GM12878 (cell line): ENCODE data around the gene SNAPC2. TPM values are rescaled to one million over a fixed set of nuclear protein-coding genes. Genes with fewer than 3 reads are reported as not detected.

Experiments
- ATAC-seq: fragments of 200-7000 bp; cut with Tn5 transposase; 3 replicates; pipeline ENCODE4 v1.9.1; 2020; ENCODE audit warnings: mild to moderate bottlenecking, moderate library complexity
- BruUV-seq: library from RNA; stranded (reverse); fragments of 400-500 nt; replicated peaks from 2 replicates; lab custom pipeline; 2021; lab: Mats Ljungman, UMichigan
- CTCF ChIA-PET: fragments of 300-600 bp; sonication (Branson Sonifier 250); formaldehyde crosslinking; extraction: SDS; loops from one replicate; lab custom pipeline; 2021; ENCODE audit warnings: inconsistent platforms; lab: Yijun Ruan, JAX
- POLR2A ChIA-PET: fragments of 350-600 bp; formaldehyde crosslinking; extraction: SDS; loops from one replicate; lab custom pipeline; 2021; ENCODE audit warnings: inconsistent platforms; lab: Charles Lee
- RAD21 ChIA-PET: fragments of 300-600 bp; sonication (Branson Sonifier 250); formaldehyde crosslinking; loops from one replicate; lab custom pipeline; 2023; ENCODE audit warnings: antibody characterized with exemption; ENCODE audit not compliant: unreplicated experiment; lab: Charles Lee
- SMC1A ChIA-PET: fragments of 300-600 bp; sonication (Branson Sonifier 250); formaldehyde crosslinking; loops from one replicate; lab custom pipeline; 2023; ENCODE audit not compliant: unreplicated experiment, uncharacterized antibody; lab: Charles Lee
- DNase-seq: peaks from one replicate; pipeline ENCODE4 v3.0.0-alpha.2; 2011; ENCODE audit warnings: low read depth, low spot score
- FAIRE-seq: peaks from 3 replicates; lab custom pipeline; 2011; peaks lifted over from hg19 to GRCh38; lab: Jason Lieb, UNC
- H2AFZ ChIP-seq: 2 replicates; pipeline ENCODE4 v1.6.0; 2011; ENCODE audit warnings: low read depth, low read length, control low read depth; ENCODE audit not compliant: control insufficient read depth
- H3K27ac ChIP-seq: 2 replicates; pipeline ENCODE4 v1.5.1; 2011; ENCODE audit warnings: control low read depth; ENCODE audit not compliant: control insufficient read depth, insufficient read depth
- H3K27me3 ChIP-seq, 2 experiments: replicated peaks in 1 of 2; 2 replicates each; pipeline versions ENCODE4 v1.6.0 to v1.6.1; 2011; ENCODE audit warnings: low read length in 1 of 2; ENCODE audit not compliant: control insufficient read depth in 2 of 2, insufficient read depth in 2 of 2
- H3K36me3 ChIP-seq, 2 experiments: 2 replicates each; pipeline ENCODE4 v1.5.1; 2011; ENCODE audit warnings: low read length in 1 of 2; ENCODE audit not compliant: control insufficient read depth in 2 of 2, insufficient read depth in 2 of 2
- H3K4me1 ChIP-seq: 2 replicates; pipeline ENCODE4 v1.6.1; 2011; ENCODE audit warnings: mild to moderate bottlenecking, low read length, moderate library complexity, mixed read lengths; ENCODE audit not compliant: control insufficient read depth, insufficient read depth
- H3K4me2 ChIP-seq: 2 replicates; pipeline ENCODE4 v1.6.0; 2011; ENCODE audit warnings: control low read depth; ENCODE audit not compliant: control insufficient read depth, insufficient read depth
- H3K4me3 ChIP-seq: fragments of 200-600 bp; sonication (generic); 2 replicates; pipeline ENCODE4 v1.5.1; 2016
- H3K79me2 ChIP-seq: 2 replicates; pipeline ENCODE4 v1.6.0; 2011; ENCODE audit warnings: low read length; ENCODE audit not compliant: control insufficient read depth, insufficient read depth
- H3K9ac ChIP-seq: 2 replicates; pipeline ENCODE4 v1.8.0; 2011; ENCODE audit warnings: low read length, control low read depth, mixed read lengths; ENCODE audit not compliant: control insufficient read depth, insufficient read depth
- H3K9me3 ChIP-seq: replicated peaks from 3 replicates; pipeline ENCODE4 v1.5.1; 2011; ENCODE audit warnings: mild to moderate bottlenecking, low read length; ENCODE audit not compliant: control insufficient read depth, insufficient read depth
- H4K20me1 ChIP-seq: 2 replicates; pipeline ENCODE4 v1.6.0; 2011; ENCODE audit not compliant: control insufficient read depth, insufficient read depth
- CHD1 ChIP-seq: IDR thresholded peaks from 2 replicates; pipeline ENCODE4 v1.6.1; 2012; ENCODE audit warnings: low read depth, low read length, improper control_type of control experiment
- GABPA ChIP-seq: IDR thresholded peaks from 2 replicates; pipeline ENCODE4 v1.6.1; 2014; ENCODE audit warnings: antibody characterized with exemption, low read depth, mild to moderate bottlenecking, inconsistent platforms
- HDAC2 ChIP-seq: fragments of 200-600 bp; sonication (generic); IDR thresholded peaks from 2 replicates; pipeline ENCODE4 v1.6.1; 2017
- NFXL1 ChIP-seq: fragments of 450-650 bp; IDR thresholded peaks from 2 replicates; pipeline ENCODE4 v1.6.1; 2017; ENCODE audit warnings: antibody characterized with exemption, mild to moderate bottlenecking, borderline replicate concordance
- REST ChIP-seq: IDR thresholded peaks from 2 replicates; pipeline ENCODE4 v1.6.1; 2012; ENCODE audit warnings: mild to moderate bottlenecking, low read depth, low read length
- RUNX3 ChIP-seq: IDR thresholded peaks from 2 replicates; pipeline ENCODE4 v1.6.1; 2012; ENCODE audit warnings: low read length, inconsistent platforms
- SMAD1 ChIP-seq: fragments of 450-650 bp; IDR thresholded peaks from 2 replicates; pipeline ENCODE4 v1.6.1; 2018; ENCODE audit warnings: mild to moderate bottlenecking, low read depth; ENCODE audit not compliant: partially characterized antibody
- SUPT20H ChIP-seq: IDR thresholded peaks from 2 replicates; pipeline ENCODE4 v1.6.1; 2011; ENCODE audit warnings: low read depth, mild to moderate bottlenecking, low read length, moderate library complexity, borderline replicate concordance; ENCODE audit not compliant: control insufficient read depth
- ZNF274 ChIP-seq: IDR thresholded peaks from one replicate; pipeline ENCODE4 v1.8.0; 2011; ENCODE audit not compliant: insufficient read length, insufficient read depth
- WGBS: methylation state at CpG from one replicate; pipeline ENCODE4 v1.1.6; 2016; ENCODE audit warnings: low lambda C conversion rate; ENCODE audit not compliant: insufficient replicate concordance, insufficient coverage; ENCODE audit errors: missing lambda C conversion rate; 5-methylcytosine and 5-hydroxymethylcytosine counted together
- in situ Hi-C: fragments of 300-500 bp; cut with MboI; formaldehyde crosslinking; loops from 9 replicates; pipeline ENCODE4 v1.14.3; 2018; ENCODE audit warnings: mixed read lengths
- intact Hi-C: fragments of 100-400 bp; cut with micrococcal nuclease; formaldehyde crosslinking; loops from one replicate; pipeline ENCODE4 v1.14.2; 2022; ENCODE audit not compliant: unreplicated experiment
- polyA plus RNA-seq, 11 experiments: library from polyadenylated mRNA; depleted of rRNA in 4 of 11; unstranded in 6 of 11; stranded (reverse) in 5 of 11; fragments of >200 nt; fragmentation: Nextera tagmentation in 4 of 11; fragmentation: Illumina TruSeq in 1 of 11; extraction: Ambion mirVana in 4 of 11; extraction: Trizol in 1 of 11; gene quantifications; 1 replicate in 1 of 11; 2 replicates in 10 of 11; pipeline versions ENCODE4 v1.2.1 to v1.2.3, GENCODE V29; 2011 to 2016; ENCODE audit warnings: inconsistent platforms in 2 of 11, missing spikeins in 2 of 11, low read depth in 1 of 11
- total RNA-seq, 4 experiments: library from RNA; depleted of rRNA in 3 of 4; stranded (reverse); fragments of >200 nt in 3 of 4; fragmentation: Illumina TruSeq in 1 of 4; extraction: Trizol in 1 of 4; gene quantifications; 2 replicates each; pipeline versions ENCODE4 v1.2.1 to v1.2.3, GENCODE V29; 2013 to 2021
- TF ChIP-seq, protein P1 (sequence below): IDR thresholded peaks from 2 replicates; pipeline ENCODE4 v1.6.1; 2012; ENCODE audit warnings: low read depth, low read length, improper control_type of control experiment
- TF ChIP-seq, protein P2 (sequence below): IDR thresholded peaks from 2 replicates; pipeline ENCODE4 v1.6.1; 2011; ENCODE audit warnings: mild to moderate bottlenecking, low read depth, low read length, moderate library complexity; ENCODE audit not compliant: insufficient replicate concordance

SNAPC2 gene
- total and polyA plus RNA-seq, 10 of the 15 experiments (the other 5 are each of a cell fraction or from before 2014, with no cell fraction given) = 0.19 to 20.8 (median 12.6) TPM

DNA sequence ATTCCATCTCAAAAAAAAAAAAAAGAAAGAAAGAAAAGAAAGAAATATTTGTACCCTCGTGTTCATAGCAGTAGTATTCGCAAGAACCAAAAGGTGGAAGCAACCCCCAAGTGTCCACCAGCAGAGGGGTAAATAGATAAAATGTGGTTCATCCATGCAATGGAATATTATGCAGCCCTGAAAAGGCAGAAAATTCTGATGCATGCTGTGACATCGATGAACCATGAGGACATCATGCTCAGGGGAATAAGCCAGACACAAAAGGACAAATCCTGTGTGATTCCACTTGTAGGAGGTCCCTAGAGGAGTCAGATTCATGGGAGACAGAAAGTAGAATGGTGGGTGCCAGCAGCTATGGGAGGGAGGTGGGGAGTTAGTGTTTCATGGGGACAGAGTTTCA lies 38.2 kb upstream of the SNAPC2 start:
- no peak overlapping the region for H3K4me2 ChIP-seq
- ChIA-PET CTCF (interaction anchor here (1.0 kb wide), 1 partner anchor 13 kb away, joined by 4 read pairs; no protein-coding TSS in a partner anchor), RAD21 (interaction anchor here (1.4 kb wide), 1 partner anchor 39 kb away, joined by 8 read pairs; the partner anchor contains the start of gene SNAPC2), SMC1A (no interaction called here), POLR2A (interaction anchor here (0.6 kb wide), 1 partner anchor 161 kb away, joined by 7 read pairs; no protein-coding TSS in a partner anchor)
- in situ Hi-C loops = no loop called here
- 72% methylated on average over 3 of the region's 3 CpGs for WGBS
- DNase-seq (no peak), FAIRE-seq (no peak), ATAC-seq (no peak)
- H4K20me1 ChIP-seq = no peaks in the 10 kb centered on the region
- intact Hi-C loops = no loop called here
- no peaks in the 10 kb centered on the region for H3K36me3 ChIP-seq
- no peaks in the 10 kb centered on the region for H3K79me2 ChIP-seq
- no peaks in the 10 kb centered on the region for H3K4me1 ChIP-seq
- no peaks in the 10 kb centered on the region for H3K27me3 ChIP-seq
- no peaks in the 10 kb centered on the region for H3K9me3 ChIP-seq
- no peak overlapping the region for H2AFZ ChIP-seq
- H3K9ac ChIP-seq = no peak overlapping the region
- BruUV-seq = no TSS peak
- no peak overlapping the region for H3K27ac ChIP-seq
- no peak overlapping the region for H3K4me3 ChIP-seq
- TF ChIP-seq SUPT20H = no peak

DNA sequence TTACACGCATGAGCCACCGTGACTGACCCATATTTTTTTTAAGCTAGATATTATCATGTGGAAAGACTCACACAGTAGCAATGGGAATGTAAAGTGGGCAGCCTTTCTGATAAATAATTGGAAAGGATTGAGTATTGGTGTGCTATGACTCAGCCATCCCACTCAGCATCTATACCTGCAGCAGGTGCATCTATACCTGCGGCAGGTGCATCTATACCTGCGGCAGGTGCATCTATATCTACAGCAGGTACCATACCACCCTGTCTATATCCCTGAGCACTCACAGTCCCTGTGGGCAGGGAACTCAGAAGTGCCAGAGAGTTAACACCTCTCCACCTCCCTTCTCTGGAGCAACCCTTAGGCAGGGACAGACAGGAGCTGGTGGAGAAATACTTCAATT lies 37.0 kb upstream of the SNAPC2 start:
- H3K27me3 ChIP-seq = peaks cover 0 to 2% of the 10 kb centered on the region in 2 experiments; a peak in 2 of 4 replicates
- ChIA-PET SMC1A (interaction anchor here (1.2 kb wide), 1 partner anchor 306 kb away, joined by 3 read pairs; no protein-coding TSS in a partner anchor), CTCF (interaction anchor here (0.9 to 1.3 kb wide), 2 partner anchors 10 to 14 kb away, joined by 3 read pairs; no protein-coding TSS in a partner anchor), POLR2A (interaction anchor here (0.6 to 1.0 kb wide), 2 partner anchors 21 to 80 kb away, joined by 4 to 7 read pairs; partner anchors contain the start of gene MAP2K7), RAD21 (interaction anchor here (0.6 to 1.6 kb wide), 2 partner anchors 315 to 436 kb away, joined by 3 read pairs; no protein-coding TSS in a partner anchor)
- H3K4me1 ChIP-seq = no peaks in the 10 kb centered on the region
- H3K4me3 ChIP-seq = no peak overlapping the region
- in situ Hi-C loops (no loop called here), intact Hi-C loops (no loop called here)
- no peaks in the 10 kb centered on the region for H3K9me3 ChIP-seq
- H3K27ac ChIP-seq = no peak overlapping the region
- DNase-seq (no peak), FAIRE-seq (no peak), ATAC-seq (no peak)
- H3K36me3 ChIP-seq = no peaks in the 10 kb centered on the region
- no TSS peak for BruUV-seq
- WGBS = 85% methylated on average over 4 of the region's 4 CpGs
- H4K20me1 ChIP-seq = no peaks in the 10 kb centered on the region
- H3K9ac ChIP-seq = no peak overlapping the region
- H2AFZ ChIP-seq = no peak overlapping the region
- H3K79me2 ChIP-seq = no peaks in the 10 kb centered on the region
- no peak overlapping the region for H3K4me2 ChIP-seq
- no peak for TF ChIP-seq CHD1
- no peak for TF ChIP-seq ZNF274
- no peak for TF ChIP-seq NFXL1
- TF ChIP-seq, protein P1, sequence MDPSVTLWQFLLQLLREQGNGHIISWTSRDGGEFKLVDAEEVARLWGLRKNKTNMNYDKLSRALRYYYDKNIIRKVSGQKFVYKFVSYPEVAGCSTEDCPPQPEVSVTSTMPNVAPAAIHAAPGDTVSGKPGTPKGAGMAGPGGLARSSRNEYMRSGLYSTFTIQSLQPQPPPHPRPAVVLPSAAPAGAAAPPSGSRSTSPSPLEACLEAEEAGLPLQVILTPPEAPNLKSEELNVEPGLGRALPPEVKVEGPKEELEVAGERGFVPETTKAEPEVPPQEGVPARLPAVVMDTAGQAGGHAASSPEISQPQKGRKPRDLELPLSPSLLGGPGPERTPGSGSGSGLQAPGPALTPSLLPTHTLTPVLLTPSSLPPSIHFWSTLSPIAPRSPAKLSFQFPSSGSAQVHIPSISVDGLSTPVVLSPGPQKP = no peak
- TF ChIP-seq HDAC2 = no peak
- TF ChIP-seq, protein P2, sequence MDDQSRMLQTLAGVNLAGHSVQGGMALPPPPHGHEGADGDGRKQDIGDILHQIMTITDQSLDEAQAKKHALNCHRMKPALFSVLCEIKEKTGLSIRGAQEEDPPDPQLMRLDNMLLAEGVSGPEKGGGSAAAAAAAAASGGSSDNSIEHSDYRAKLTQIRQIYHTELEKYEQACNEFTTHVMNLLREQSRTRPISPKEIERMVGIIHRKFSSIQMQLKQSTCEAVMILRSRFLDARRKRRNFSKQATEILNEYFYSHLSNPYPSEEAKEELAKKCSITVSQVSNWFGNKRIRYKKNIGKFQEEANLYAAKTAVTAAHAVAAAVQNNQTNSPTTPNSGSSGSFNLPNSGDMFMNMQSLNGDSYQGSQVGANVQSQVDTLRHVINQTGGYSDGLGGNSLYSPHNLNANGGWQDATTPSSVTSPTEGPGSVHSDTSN = no peak
- TF ChIP-seq GABPA = no peak
- no peak for TF ChIP-seq REST
- TF ChIP-seq SMAD1 = no peak
- no peak for TF ChIP-seq RUNX3
